ENCODE data around the gene ERBB3.

DNA sequence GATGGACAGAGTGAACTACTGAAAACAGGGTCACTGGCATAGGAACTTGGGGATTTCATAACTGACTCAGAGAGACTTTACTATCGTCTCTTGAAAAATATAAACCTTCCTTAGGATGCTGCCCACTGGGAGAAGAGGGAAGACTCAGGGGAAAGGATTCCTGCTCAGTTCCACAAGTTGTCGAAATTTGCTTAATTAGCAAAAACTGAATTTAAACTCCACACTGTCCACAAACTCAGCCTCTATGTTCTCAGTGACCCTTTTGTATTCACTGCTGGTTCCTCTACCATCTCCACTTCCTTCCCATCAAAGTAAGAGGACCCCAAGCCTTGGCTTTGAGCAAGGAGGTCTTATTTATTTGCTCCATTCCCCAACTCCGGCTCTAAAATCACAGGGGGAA, 65.3 kb downstream of the ERBB3 start:
- TF ChIP-seq POLR2AphosphoS5 (IDR thresholded peaks at IDR 0.05): no peak
- no peak for TF ChIP-seq POLR2A (IDR thresholded peaks at IDR 0.05)
- TF ChIP-seq, protein P1, sequence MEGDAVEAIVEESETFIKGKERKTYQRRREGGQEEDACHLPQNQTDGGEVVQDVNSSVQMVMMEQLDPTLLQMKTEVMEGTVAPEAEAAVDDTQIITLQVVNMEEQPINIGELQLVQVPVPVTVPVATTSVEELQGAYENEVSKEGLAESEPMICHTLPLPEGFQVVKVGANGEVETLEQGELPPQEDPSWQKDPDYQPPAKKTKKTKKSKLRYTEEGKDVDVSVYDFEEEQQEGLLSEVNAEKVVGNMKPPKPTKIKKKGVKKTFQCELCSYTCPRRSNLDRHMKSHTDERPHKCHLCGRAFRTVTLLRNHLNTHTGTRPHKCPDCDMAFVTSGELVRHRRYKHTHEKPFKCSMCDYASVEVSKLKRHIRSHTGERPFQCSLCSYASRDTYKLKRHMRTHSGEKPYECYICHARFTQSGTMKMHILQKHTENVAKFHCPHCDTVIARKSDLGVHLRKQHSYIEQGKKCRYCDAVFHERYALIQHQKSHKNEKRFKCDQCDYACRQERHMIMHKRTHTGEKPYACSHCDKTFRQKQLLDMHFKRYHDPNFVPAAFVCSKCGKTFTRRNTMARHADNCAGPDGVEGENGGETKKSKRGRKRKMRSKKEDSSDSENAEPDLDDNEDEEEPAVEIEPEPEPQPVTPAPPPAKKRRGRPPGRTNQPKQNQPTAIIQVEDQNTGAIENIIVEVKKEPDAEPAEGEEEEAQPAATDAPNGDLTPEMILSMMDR (IDR thresholded peaks at IDR 0.05): no peak
